HepG2 (cell line): ENCODE results near the gene LYPD4. TPM values are rescaled to one million over a fixed set of nuclear protein-coding genes. Genes with fewer than 3 reads are reported as not detected.

Source experiments
- ATAC-seq: fragments of 200-7000 bp; cut with Tn5 transposase; 3 replicates; pipeline ENCODE4 v1.9.1; 2020; ENCODE audit warnings: mild to moderate bottlenecking, moderate library complexity
- BruUV-seq: library from RNA; stranded (reverse); fragments of 400-500 nt; replicated peaks from 2 replicates; lab custom pipeline; 2021; lab: Mats Ljungman, UMichigan
- CTCF ChIA-PET: fragments of 300-600 bp; formaldehyde crosslinking; extraction: SDS; loops from one replicate; lab custom pipeline; 2021; ENCODE audit warnings: low total read pairs, inconsistent platforms, low intra/inter-chr PET ratio; lab: Yijun Ruan, JAX
- POLR2A ChIA-PET: fragments of 350-600 bp; sonication (Branson Sonifier 250); formaldehyde crosslinking; loops from one replicate; lab custom pipeline; 2020; ENCODE audit warnings: antibody characterized with exemption, inconsistent platforms; lab: Yijun Ruan, JAX
- DNase-seq: peaks from one replicate; pipeline ENCODE4 v3.0.0-alpha.2; 2015; ENCODE audit warnings: low spot score
- FAIRE-seq: peaks from 3 replicates; lab custom pipeline; 2011; peaks lifted over from hg19 to GRCh38; lab: Jason Lieb, UNC
- H2AFZ ChIP-seq: one replicate; pipeline ENCODE4 v1.6.1; 2011; ENCODE audit warnings: low read length, inconsistent platforms
- H3K27ac ChIP-seq: fragments of 300-600 bp; 3 replicates; pipeline ENCODE4 v1.8.0; 2011; ENCODE audit warnings: mixed run types, mild to moderate bottlenecking, mixed read lengths, low read length, inconsistent platforms; ENCODE audit not compliant: insufficient read depth; ENCODE audit errors: extremely low read length
- H3K27me3 ChIP-seq, 2 experiments: fragments of 200-600 bp in 1 of 2; 2 replicates in 1 of 2; 3 replicates in 1 of 2; pipeline versions ENCODE4 v1.6.0 to v1.8.0; 2011; ENCODE audit warnings: low read length in 2 of 2, mild to moderate bottlenecking in 2 of 2, moderate library complexity in 2 of 2, inconsistent platforms in 1 of 2; ENCODE audit not compliant: insufficient read depth in 2 of 2, control insufficient read depth in 1 of 2
- H3K36me3 ChIP-seq, 2 experiments: fragments of 200-600 bp in 1 of 2; replicated peaks in 1 of 2; 2 replicates in 1 of 2; 3 replicates in 1 of 2; pipeline versions ENCODE4 v1.5.1 to v1.8.0; 2011; ENCODE audit warnings: low read length in 2 of 2, inconsistent platforms in 1 of 2; ENCODE audit not compliant: insufficient read depth in 2 of 2, control insufficient read depth in 1 of 2
- H3K4me1 ChIP-seq: 2 replicates; pipeline ENCODE4 v1.5.1; 2012; ENCODE audit warnings: low read length, inconsistent platforms; ENCODE audit not compliant: insufficient read depth
- H3K4me2 ChIP-seq: 2 replicates; pipeline ENCODE4 v1.6.0; 2011; ENCODE audit warnings: low read depth, low read length, inconsistent platforms
- H3K4me3 ChIP-seq, 3 experiments: fragments of 200-600 bp in 1 of 3; sonication (generic), shearing (Covaris generic) in 1 of 3; replicated peaks in 1 of 3; 2 replicates each; pipeline ENCODE4 v1.5.1; 2011 to 2016; ENCODE audit warnings: low read length in 3 of 3, inconsistent platforms in 2 of 3, low read depth in 2 of 3, mild to moderate bottlenecking in 2 of 3, control low read depth in 1 of 3, mixed read lengths in 1 of 3; ENCODE audit not compliant: insufficient read depth in 1 of 3
- H3K79me2 ChIP-seq: one replicate; pipeline ENCODE4 v1.6.1; 2011; ENCODE audit warnings: low read length, inconsistent platforms; ENCODE audit not compliant: insufficient read depth
- H3K9ac ChIP-seq: 2 replicates; pipeline ENCODE4 v1.6.0; 2011; ENCODE audit warnings: mild to moderate bottlenecking, low read depth, low read length, inconsistent platforms; ENCODE audit not compliant: insufficient read depth
- H3K9me3 ChIP-seq: 2 replicates; pipeline ENCODE4 v1.5.1; 2012; ENCODE audit warnings: mild to moderate bottlenecking, low read length
- H4K20me1 ChIP-seq: 2 replicates; pipeline ENCODE4 v1.6.0; 2011; ENCODE audit warnings: inconsistent platforms, mild to moderate bottlenecking, low read length, moderate library complexity; ENCODE audit not compliant: insufficient read depth
- MAFG ChIP-seq: sonication (generic); formaldehyde crosslinking; IDR thresholded peaks from 2 replicates; pipeline ENCODE4 v1.5.1; 2020; ENCODE audit warnings: mild to moderate bottlenecking, missing genetic modification reagents
- PAF1 ChIP-seq: IDR thresholded peaks from 2 replicates; pipeline ENCODE4 v1.6.1; 2016; ENCODE audit warnings: missing genetic modification reagents, missing compliant biosample characterization
- RFXANK ChIP-seq: IDR thresholded peaks from 2 replicates; pipeline ENCODE4 v1.6.1; 2016
- SP2 ChIP-seq: sonication (generic); formaldehyde crosslinking; IDR thresholded peaks from 2 replicates; pipeline ENCODE4 v1.5.1; 2020; ENCODE audit warnings: mild to moderate bottlenecking, missing genetic modification reagents
- ZMYM3 ChIP-seq: sonication (generic); formaldehyde crosslinking; IDR thresholded peaks from 2 replicates; pipeline ENCODE4 v1.5.1; 2020; ENCODE audit warnings: mild to moderate bottlenecking, missing genetic modification reagents
- ZNF431 ChIP-seq: sonication (generic); formaldehyde crosslinking; IDR thresholded peaks from 2 replicates; pipeline ENCODE4 v1.9.0; 2022; ENCODE audit warnings: missing genetic modification reagents, low read depth, mild to moderate bottlenecking, borderline replicate concordance
- ZNF629 ChIP-seq: sonication (generic); formaldehyde crosslinking; conservative IDR thresholded peaks from 2 replicates; pipeline ENCODE4 v1.5.0; 2020; ENCODE audit warnings: missing genetic modification reagents
- ZZZ3 ChIP-seq: sonication (generic); formaldehyde crosslinking; IDR thresholded peaks from 2 replicates; pipeline ENCODE4 v1.4.0; 2020; ENCODE audit warnings: missing genetic modification reagents, mild to moderate bottlenecking, borderline replicate concordance
- WGBS: methylation state at CpG from one replicate; pipeline ENCODE4 v1.1.6; 2017; ENCODE audit warnings: low lambda C conversion rate; 5-methylcytosine and 5-hydroxymethylcytosine counted together
- in situ Hi-C: cut with HindIII; loops from 2 replicates; pipeline ENCODE4 v1.10.0; 2017; ENCODE audit warnings: low pct_unique_long_range_greater_than_20kb; ENCODE audit not compliant: extremely low pct_ligation_motif_present
- intact Hi-C: fragments of 100-400 bp; cut with micrococcal nuclease; formaldehyde crosslinking; loops from one replicate; pipeline ENCODE4 v1.10.0; 2022; ENCODE audit not compliant: unreplicated experiment
- polyA plus RNA-seq, 8 experiments: library from polyadenylated mRNA; depleted of rRNA in 3 of 8; stranded (reverse) in 7 of 8; unstranded in 1 of 8; fragments of >200 nt; fragmentation: Illumina TruSeq in 4 of 8; extraction: Trizol in 4 of 8; gene quantifications; 2 replicates each; pipeline versions ENCODE4 v1.2.1 to v1.2.3, GENCODE V29; 2011 to 2016; ENCODE audit warnings: low read depth in 4 of 8, missing spikeins in 1 of 8, mixed read lengths in 1 of 8; ENCODE audit not compliant: insufficient read depth in 1 of 8
- total RNA-seq, 5 experiments: library from RNA; depleted of rRNA; stranded (reverse); fragments of >200 nt; fragmentation: Illumina TruSeq; extraction: Trizol; gene quantifications; 2 replicates each; pipeline ENCODE4 v1.2.3, GENCODE V29; 2016; ENCODE audit warnings: low read depth in 1 of 5
- TF ChIP-seq, protein P1 (sequence below): sonication (generic); formaldehyde crosslinking; IDR thresholded peaks from 2 replicates; pipeline ENCODE4 v1.5.1; 2020; ENCODE audit warnings: mild to moderate bottlenecking, missing genetic modification reagents, moderate library complexity
- TF ChIP-seq, protein P2 (sequence below): sonication (generic); formaldehyde crosslinking; conservative IDR thresholded peaks from 2 replicates; pipeline ENCODE4 v1.4.0; 2020; ENCODE audit warnings: missing genetic modification reagents
- TF ChIP-seq, protein P3 (sequence below): sonication (generic); formaldehyde crosslinking; IDR thresholded peaks from 2 replicates; pipeline ENCODE4 v1.4.0; 2020; ENCODE audit warnings: missing genetic modification reagents, borderline replicate concordance
- TF ChIP-seq, protein P4 (sequence below): sonication (generic); formaldehyde crosslinking; IDR thresholded peaks from 2 replicates; pipeline ENCODE4 v1.5.0; 2020; ENCODE audit warnings: missing genetic modification reagents, mild to moderate bottlenecking, borderline replicate concordance

Gene LYPD4
- total and polyA plus RNA-seq, 2 of the 13 experiments (the other 11 are each of a cell fraction or from before 2014, with no cell fraction given), result not detected

DNA sequence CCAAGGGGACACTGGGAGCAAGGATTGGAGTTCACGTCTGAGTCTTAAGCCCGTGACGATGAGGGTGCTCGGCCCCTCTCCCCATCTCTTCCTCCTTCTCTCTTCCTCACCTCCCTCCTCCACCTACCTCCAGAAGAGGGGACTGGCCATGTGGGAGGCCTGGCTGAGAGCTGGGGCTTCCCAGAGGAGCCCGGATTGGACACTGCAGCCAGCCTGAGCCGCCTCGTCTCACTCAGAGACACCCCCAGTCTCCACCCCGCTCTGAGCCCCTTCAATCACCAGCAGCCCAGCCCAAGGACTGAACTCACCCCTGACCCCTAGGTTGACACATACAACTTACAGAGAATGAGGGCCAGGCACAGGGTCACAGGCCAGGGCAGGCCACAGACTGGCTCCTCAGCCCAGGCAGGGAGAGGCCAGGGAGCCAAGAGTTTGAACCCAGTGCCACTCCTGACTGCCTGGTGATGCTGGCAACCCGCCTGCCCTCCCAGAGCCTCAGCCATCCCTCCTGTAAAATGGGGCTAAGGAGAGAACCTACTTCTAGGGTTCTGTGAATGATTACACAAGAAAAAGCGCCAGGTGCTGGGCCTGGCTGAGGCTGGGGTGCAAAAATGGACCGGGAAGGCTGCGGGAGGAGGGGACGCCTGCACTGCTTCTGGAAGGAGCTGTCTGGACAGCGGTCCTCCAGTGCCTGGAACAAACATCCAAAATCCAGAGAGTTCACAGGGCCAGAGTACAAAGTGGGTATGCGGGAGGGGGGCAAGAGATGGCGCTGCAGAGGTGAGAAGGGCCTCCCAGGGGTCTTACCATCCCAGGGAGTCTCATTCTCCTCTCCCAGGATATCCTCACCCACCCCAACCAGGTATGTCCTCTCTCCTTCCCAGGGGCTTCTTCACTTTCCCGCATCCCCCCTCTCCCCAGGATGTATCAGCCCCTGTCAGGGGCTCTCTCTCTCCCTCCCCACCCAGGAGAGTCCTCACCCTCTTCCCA, 33.7 kb upstream of the LYPD4 start:
- H3K9me3 ChIP-seq, result no peaks in the 10 kb centered on the region
- ChIA-PET CTCF (no interaction called here), POLR2A (no interaction called here)
- DNase-seq (no peak), ATAC-seq (no peak), FAIRE-seq (no peak)
- no peak overlapping the region for H3K27ac ChIP-seq
- peaks cover 2% of the 10 kb centered on the region; the same call in 1 of the 2 replicates for H4K20me1 ChIP-seq
- in situ Hi-C loops (no loop called here), intact Hi-C loops (no loop called here)
- no peaks in the 10 kb centered on the region for H3K36me3 ChIP-seq
- H2AFZ ChIP-seq, result no peak overlapping the region
- peaks cover 1 to 6% of the 10 kb centered on the region in 2 experiments; a peak in 3 of 5 replicates for H3K27me3 ChIP-seq
- no peaks in the 10 kb centered on the region for H3K79me2 ChIP-seq
- 27% methylated on average over 14 of the region's 17 CpGs for WGBS
- peaks cover 35% of the 10 kb centered on the region for H3K4me1 ChIP-seq
- H3K9ac ChIP-seq, result no peak overlapping the region
- no TSS peak for BruUV-seq
- H3K4me3 ChIP-seq, result no peak overlapping the region
- H3K4me2 ChIP-seq, result no peak overlapping the region
- TF ChIP-seq, protein P1, sequence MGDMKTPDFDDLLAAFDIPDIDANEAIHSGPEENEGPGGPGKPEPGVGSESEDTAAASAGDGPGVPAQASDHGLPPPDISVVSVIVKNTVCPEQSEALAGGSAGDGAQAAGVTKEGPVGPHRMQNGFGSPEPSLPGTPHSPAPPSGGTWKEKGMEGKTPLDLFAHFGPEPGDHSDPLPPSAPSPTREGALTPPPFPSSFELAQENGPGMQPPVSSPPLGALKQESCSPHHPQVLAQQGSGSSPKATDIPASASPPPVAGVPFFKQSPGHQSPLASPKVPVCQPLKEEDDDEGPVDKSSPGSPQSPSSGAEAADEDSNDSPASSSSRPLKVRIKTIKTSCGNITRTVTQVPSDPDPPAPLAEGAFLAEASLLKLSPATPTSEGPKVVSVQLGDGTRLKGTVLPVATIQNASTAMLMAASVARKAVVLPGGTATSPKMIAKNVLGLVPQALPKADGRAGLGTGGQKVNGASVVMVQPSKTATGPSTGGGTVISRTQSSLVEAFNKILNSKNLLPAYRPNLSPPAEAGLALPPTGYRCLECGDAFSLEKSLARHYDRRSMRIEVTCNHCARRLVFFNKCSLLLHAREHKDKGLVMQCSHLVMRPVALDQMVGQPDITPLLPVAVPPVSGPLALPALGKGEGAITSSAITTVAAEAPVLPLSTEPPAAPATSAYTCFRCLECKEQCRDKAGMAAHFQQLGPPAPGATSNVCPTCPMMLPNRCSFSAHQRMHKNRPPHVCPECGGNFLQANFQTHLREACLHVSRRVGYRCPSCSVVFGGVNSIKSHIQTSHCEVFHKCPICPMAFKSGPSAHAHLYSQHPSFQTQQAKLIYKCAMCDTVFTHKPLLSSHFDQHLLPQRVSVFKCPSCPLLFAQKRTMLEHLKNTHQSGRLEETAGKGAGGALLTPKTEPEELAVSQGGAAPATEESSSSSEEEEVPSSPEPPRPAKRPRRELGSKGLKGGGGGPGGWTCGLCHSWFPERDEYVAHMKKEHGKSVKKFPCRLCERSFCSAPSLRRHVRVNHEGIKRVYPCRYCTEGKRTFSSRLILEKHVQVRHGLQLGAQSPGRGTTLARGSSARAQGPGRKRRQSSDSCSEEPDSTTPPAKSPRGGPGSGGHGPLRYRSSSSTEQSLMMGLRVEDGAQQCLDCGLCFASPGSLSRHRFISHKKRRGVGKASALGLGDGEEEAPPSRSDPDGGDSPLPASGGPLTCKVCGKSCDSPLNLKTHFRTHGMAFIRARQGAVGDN (CRISPR knock-in tag), result no peak
- TF ChIP-seq, protein P2, sequence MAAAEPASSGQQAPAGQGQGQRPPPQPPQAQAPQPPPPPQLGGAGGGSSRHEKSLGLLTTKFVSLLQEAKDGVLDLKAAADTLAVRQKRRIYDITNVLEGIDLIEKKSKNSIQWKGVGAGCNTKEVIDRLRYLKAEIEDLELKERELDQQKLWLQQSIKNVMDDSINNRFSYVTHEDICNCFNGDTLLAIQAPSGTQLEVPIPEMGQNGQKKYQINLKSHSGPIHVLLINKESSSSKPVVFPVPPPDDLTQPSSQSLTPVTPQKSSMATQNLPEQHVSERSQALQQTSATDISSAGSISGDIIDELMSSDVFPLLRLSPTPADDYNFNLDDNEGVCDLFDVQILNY (CRISPR knock-in tag), result no peak
- TF ChIP-seq ZNF431 (CRISPR knock-in tag), result no peak
- TF ChIP-seq PAF1 (CRISPR knock-in tag), result no peak
- TF ChIP-seq RFXANK, result no peak
- peak; percentile 80 for TF ChIP-seq ZNF629 (CRISPR knock-in tag)
- TF ChIP-seq ZZZ3, result no peak
- no peak for TF ChIP-seq MAFG (CRISPR knock-in tag)
- TF ChIP-seq ZMYM3 (CRISPR knock-in tag), result 0 out of 2 replicates have a peak, but pooled peaks have one; percentile 14
- no peak for TF ChIP-seq SP2 (CRISPR knock-in tag)
- TF ChIP-seq, protein P3, sequence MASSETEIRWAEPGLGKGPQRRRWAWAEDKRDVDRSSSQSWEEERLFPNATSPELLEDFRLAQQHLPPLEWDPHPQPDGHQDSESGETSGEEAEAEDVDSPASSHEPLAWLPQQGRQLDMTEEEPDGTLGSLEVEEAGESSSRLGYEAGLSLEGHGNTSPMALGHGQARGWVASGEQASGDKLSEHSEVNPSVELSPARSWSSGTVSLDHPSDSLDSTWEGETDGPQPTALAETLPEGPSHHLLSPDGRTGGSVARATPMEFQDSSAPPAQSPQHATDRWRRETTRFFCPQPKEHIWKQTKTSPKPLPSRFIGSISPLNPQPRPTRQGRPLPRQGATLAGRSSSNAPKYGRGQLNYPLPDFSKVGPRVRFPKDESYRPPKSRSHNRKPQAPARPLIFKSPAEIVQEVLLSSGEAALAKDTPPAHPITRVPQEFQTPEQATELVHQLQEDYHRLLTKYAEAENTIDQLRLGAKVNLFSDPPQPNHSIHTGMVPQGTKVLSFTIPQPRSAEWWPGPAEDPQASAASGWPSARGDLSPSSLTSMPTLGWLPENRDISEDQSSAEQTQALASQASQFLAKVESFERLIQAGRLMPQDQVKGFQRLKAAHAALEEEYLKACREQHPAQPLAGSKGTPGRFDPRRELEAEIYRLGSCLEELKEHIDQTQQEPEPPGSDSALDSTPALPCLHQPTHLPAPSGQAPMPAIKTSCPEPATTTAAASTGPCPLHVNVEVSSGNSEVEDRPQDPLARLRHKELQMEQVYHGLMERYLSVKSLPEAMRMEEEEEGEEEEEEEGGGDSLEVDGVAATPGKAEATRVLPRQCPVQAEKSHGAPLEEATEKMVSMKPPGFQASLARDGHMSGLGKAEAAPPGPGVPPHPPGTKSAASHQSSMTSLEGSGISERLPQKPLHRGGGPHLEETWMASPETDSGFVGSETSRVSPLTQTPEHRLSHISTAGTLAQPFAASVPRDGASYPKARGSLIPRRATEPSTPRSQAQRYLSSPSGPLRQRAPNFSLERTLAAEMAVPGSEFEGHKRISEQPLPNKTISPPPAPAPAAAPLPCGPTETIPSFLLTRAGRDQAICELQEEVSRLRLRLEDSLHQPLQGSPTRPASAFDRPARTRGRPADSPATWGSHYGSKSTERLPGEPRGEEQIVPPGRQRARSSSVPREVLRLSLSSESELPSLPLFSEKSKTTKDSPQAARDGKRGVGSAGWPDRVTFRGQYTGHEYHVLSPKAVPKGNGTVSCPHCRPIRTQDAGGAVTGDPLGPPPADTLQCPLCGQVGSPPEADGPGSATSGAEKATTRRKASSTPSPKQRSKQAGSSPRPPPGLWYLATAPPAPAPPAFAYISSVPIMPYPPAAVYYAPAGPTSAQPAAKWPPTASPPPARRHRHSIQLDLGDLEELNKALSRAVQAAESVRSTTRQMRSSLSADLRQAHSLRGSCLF (CRISPR knock-in tag), result no peak
- TF ChIP-seq, protein P4, sequence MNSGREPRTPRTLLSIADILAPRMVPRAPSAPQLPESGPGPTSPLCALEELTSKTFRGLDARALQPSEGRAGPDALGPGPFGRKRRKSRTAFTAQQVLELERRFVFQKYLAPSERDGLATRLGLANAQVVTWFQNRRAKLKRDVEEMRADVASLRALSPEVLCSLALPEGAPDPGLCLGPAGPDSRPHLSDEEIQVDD, result no peak
